Cardiac muscle cell (in vitro differentiated cells and primary cell): ENCODE data around the gene EBF3. TPM values are rescaled to one million over a fixed set of nuclear protein-coding genes. Genes with fewer than 3 reads are reported as not detected.

Experiments
- DNase-seq, 2 donors: peaks; one replicate each; pipeline versions ENCODE4 v3.0.0 to v3.0.0-alpha.2; 2010 to 2017; ENCODE audit warnings: low read depth in 1 of 2, low spot score in 1 of 2
- H3K27ac ChIP-seq: fragments of 200-600 bp; sonication (generic); 2 replicates; pipeline ENCODE4 v1.5.1; 2016
- H3K27me3 ChIP-seq: fragments of 200-600 bp; sonication (generic); 2 replicates; pipeline ENCODE4 v1.6.0; 2016; ENCODE audit warnings: control low read depth
- H3K36me3 ChIP-seq: fragments of 200-600 bp; sonication (generic); 2 replicates; pipeline ENCODE4 v1.5.1; 2016; ENCODE audit warnings: control low read depth
- H3K4me1 ChIP-seq: fragments of 200-600 bp; sonication (generic); 2 replicates; pipeline ENCODE4 v1.8.1; 2017; ENCODE audit warnings: low read depth, mild to moderate bottlenecking, mixed run types
- H3K4me3 ChIP-seq: fragments of 200-600 bp; sonication (generic); 2 replicates; pipeline ENCODE4 v1.5.1; 2016; ENCODE audit warnings: mild to moderate bottlenecking
- H3K9me3 ChIP-seq: fragments of 200-600 bp; sonication (generic); 2 replicates; pipeline ENCODE4 v1.5.1; 2017; ENCODE audit warnings: low read depth, mild to moderate bottlenecking, control low read depth
- CTCF ChIP-seq: IDR thresholded peaks from 2 replicates; pipeline ENCODE4 v1.5.1; 2012; ENCODE audit warnings: low read depth, mild to moderate bottlenecking, low read length
- polyA plus RNA-seq: library from polyadenylated mRNA; unstranded; fragments of >200 nt; fragmentation: Nextera tagmentation; extraction: Ambion mirVana; gene quantifications from 2 replicates; pipeline ENCODE4 v1.2.1, GENCODE V29; 2016
- total RNA-seq: library from RNA; depleted of rRNA; stranded (reverse); fragments of >200 nt; gene quantifications from 2 replicates; pipeline ENCODE4 v1.2.3, GENCODE V29; 2016

The EBF3 gene
- total and polyA plus RNA-seq, 2 experiments from 2014 or later: 0.61 to 2.8 TPM

- H3K27me3 ChIP-seq: peaks cover 98% of the 10 kb centered on the region
- H3K9me3 ChIP-seq: no peaks in the 10 kb centered on the region
- H3K4me3 ChIP-seq: no peak overlapping the region
- no peaks in the 10 kb centered on the region for H3K36me3 ChIP-seq
- peaks cover 15% of the 10 kb centered on the region for H3K4me1 ChIP-seq
- no peak for TF ChIP-seq CTCF
- DNase-seq: peak in 1 of 2 donors; percentile 20
- H3K27ac ChIP-seq: no peak overlapping the region
Observed at GRCh38 chr10:129964611-129965424, 744 bp upstream of the EBF3 start.

- peak overlapping the region; percentile 33 for H3K4me3 ChIP-seq
- no peak overlapping the region for H3K27ac ChIP-seq
- H3K27me3 ChIP-seq: peaks cover 98% of the 10 kb centered on the region
- no peaks in the 10 kb centered on the region for H3K36me3 ChIP-seq
- peak; percentile 59 to 69 for DNase-seq
- H3K4me1 ChIP-seq: peaks cover 20% of the 10 kb centered on the region
- no peaks in the 10 kb centered on the region for H3K9me3 ChIP-seq
- no peak for TF ChIP-seq CTCF
Observed at GRCh38 chr10:129962872-129963640, 1.0 kb downstream of the EBF3 start.

- no peak for TF ChIP-seq CTCF
- H3K9me3 ChIP-seq: no peaks in the 10 kb centered on the region
- DNase-seq: peak; percentile 25 to 70
- H3K4me1 ChIP-seq: peaks cover 20% of the 10 kb centered on the region
- no peaks in the 10 kb centered on the region for H3K36me3 ChIP-seq
- H3K27ac ChIP-seq: no peak overlapping the region
- H3K27me3 ChIP-seq: peaks cover 98% of the 10 kb centered on the region
- peak overlapping the region; percentile 33 for H3K4me3 ChIP-seq
Observed at GRCh38 chr10:129962031-129962871, 1.8 kb downstream of the EBF3 start.

GRCh38 chr10:129961157-129961701 is 2.8 kb downstream of the EBF3 start:
- Histone ChIP-seq H3K4me1 (peaks cover 17% of the 10 kb centered on the region), H3K36me3 (no peaks in the 10 kb centered on the region), H3K27me3 (peaks cover 98% of the 10 kb centered on the region), H3K4me3 (no peak overlapping the region), H3K27ac (no peak overlapping the region), H3K9me3 (no peaks in the 10 kb centered on the region)
- DNase-seq: peak in 1 of 2 donors; percentile 52
- no peak for TF ChIP-seq CTCF
